ENCODE results near the gene DUSP28. TPM values are rescaled to one million over a fixed set of nuclear protein-coding genes. Genes with fewer than 3 reads are reported as not detected.

Gene DUSP28
- total and polyA plus RNA-seq, 2 of the 13 experiments (the other 11 are each of a cell fraction or from before 2014, with no cell fraction given) = 5.2 to 8.6 TPM

GRCh38 chr2:240524963-240525718, 35.0 kb upstream of the DUSP28 start:
- H3K79me2 ChIP-seq (ENCODE audit: insufficient read depth, low read length) = no peaks in the 10 kb centered on the region
- H3K36me3 ChIP-seq (replicated peaks in 1 of 2; ENCODE audit: control insufficient read depth in 1 of 2, insufficient read depth in 2 of 2, low read length in 2 of 2) = peaks cover 26 to 57% of the 10 kb centered on the region in 2 experiments
- H3K4me1 ChIP-seq (ENCODE audit: insufficient read depth, low read length) = no peaks in the 10 kb centered on the region
- in situ Hi-C loops (cut with HindIII; ENCODE audit: extremely low pct_ligation_motif_present, low pct_unique_long_range_greater_than_20kb) (loop anchor here (10.0 kb wide), 1 partner anchor 180 kb away; no protein-coding TSS in a partner anchor), intact Hi-C loops (cut with micrococcal nuclease; ENCODE audit: unreplicated experiment) (no loop called here)
- H3K27ac ChIP-seq (ENCODE audit: extremely low read length, insufficient read depth, low read length) = no peak overlapping the region
- WGBS (ENCODE audit: low lambda C conversion rate) = 94% methylated on average over 7 of the region's 8 CpGs
- H3K27me3 ChIP-seq (ENCODE audit: control insufficient read depth in 1 of 2, insufficient read depth in 2 of 2, low read length in 2 of 2) = no peaks in the 10 kb centered on the region
- TF ChIP-seq ZNF350 (CRISPR knock-in tag; IDR thresholded peaks at IDR 0.05; ENCODE audit: borderline replicate concordance, low read depth) (0 out of 2 replicates have a peak, but pooled peaks have one; percentile 20), ZNF124 (CRISPR knock-in tag; IDR thresholded peaks at IDR 0.05) (peak; percentile 100), FOXJ3 (CRISPR knock-in tag; IDR thresholded peaks at IDR 0.05; ENCODE audit: borderline replicate concordance) (no peak), SALL2 (CRISPR knock-in tag; IDR thresholded peaks at IDR 0.05) (no peak)
- no peak overlapping the region for H3K4me2 ChIP-seq (ENCODE audit: low read depth, low read length)
- no peak overlapping the region for H3K4me3 ChIP-seq (replicated peaks in 1 of 3; ENCODE audit: insufficient read depth in 1 of 3, low read depth in 2 of 3, low read length in 3 of 3)
- H2AFZ ChIP-seq (ENCODE audit: low read length) = no peak overlapping the region
- no peaks in the 10 kb centered on the region for H4K20me1 ChIP-seq (ENCODE audit: insufficient read depth, low read length)
- H3K9ac ChIP-seq (ENCODE audit: insufficient read depth, low read depth, low read length) = no peak overlapping the region
- POLR2A ChIA-PET = no interaction called here
- ATAC-seq (no peak), DNase-seq (ENCODE audit: low spot score) (no peak), FAIRE-seq (no peak)
- H3K9me3 ChIP-seq (ENCODE audit: low read length) = peaks cover 18% of the 10 kb centered on the region
- CTCF ChIA-PET (ENCODE audit: low intra/inter-chr PET ratio, low total read pairs) = no interaction called here
- BruUV-seq (replicated peaks) = no TSS peak

- intact Hi-C loops (cut with micrococcal nuclease; ENCODE audit: unreplicated experiment) (no loop called here), in situ Hi-C loops (cut with HindIII; ENCODE audit: extremely low pct_ligation_motif_present, low pct_unique_long_range_greater_than_20kb) (loop anchor here (10.0 kb wide), 1 partner anchor 179 kb away; no protein-coding TSS in a partner anchor)
- BruUV-seq (replicated peaks) = no TSS peak
- no peak overlapping the region for H2AFZ ChIP-seq (ENCODE audit: low read length)
- no peaks in the 10 kb centered on the region for H4K20me1 ChIP-seq (ENCODE audit: insufficient read depth, low read length)
- H3K9me3 ChIP-seq (ENCODE audit: low read length) = peaks cover 18% of the 10 kb centered on the region
- peaks cover 28 to 57% of the 10 kb centered on the region in 2 experiments for H3K36me3 ChIP-seq (replicated peaks in 1 of 2; ENCODE audit: control insufficient read depth in 1 of 2, insufficient read depth in 2 of 2, low read length in 2 of 2)
- no peaks in the 10 kb centered on the region for H3K4me1 ChIP-seq (ENCODE audit: insufficient read depth, low read length)
- TF ChIP-seq DR1 (CRISPR knock-in tag; IDR thresholded peaks at IDR 0.05) = no peak
- TF ChIP-seq HDAC6 (IDR thresholded peaks at IDR 0.05; ENCODE audit: low read depth, low read length) = no peak
- TF ChIP-seq KLF15 (CRISPR knock-in tag; IDR thresholded peaks at IDR 0.05; ENCODE audit: borderline replicate concordance) = no peak
- 0 out of 2 replicates have a peak, but pooled peaks have one; percentile 38 for TF ChIP-seq BATF2 (CRISPR knock-in tag; IDR thresholded peaks at IDR 0.05)
- TF ChIP-seq AGO2 (optimal IDR thresholded peaks at IDR 0.05; ENCODE audit: low read depth, low read length) = peak; percentile 34
- no peak for TF ChIP-seq NFRKB (IDR thresholded peaks at IDR 0.05)
- no peak for TF ChIP-seq NCOR1 (IDR thresholded peaks at IDR 0.05; ENCODE audit: borderline replicate concordance, low read length)
- TF ChIP-seq ZNF354B (CRISPR knock-in tag; IDR thresholded peaks at IDR 0.05) = no peak
- TF ChIP-seq ZFP91 (CRISPR knock-in tag; IDR thresholded peaks at IDR 0.05; ENCODE audit: borderline replicate concordance) = 0 out of 2 replicates have a peak, but pooled peaks have one; percentile 7
- no peak for DNase-seq (ENCODE audit: low spot score)
- H3K9ac ChIP-seq (ENCODE audit: insufficient read depth, low read depth, low read length) = no peak overlapping the region
- H3K79me2 ChIP-seq (ENCODE audit: insufficient read depth, low read length) = no peaks in the 10 kb centered on the region
- FAIRE-seq = no peak
- no peak overlapping the region for H3K4me3 ChIP-seq (replicated peaks in 1 of 3; ENCODE audit: insufficient read depth in 1 of 3, low read depth in 2 of 3, low read length in 3 of 3)
- ATAC-seq = no peak
- ChIA-PET POLR2A (no interaction called here), CTCF (ENCODE audit: low intra/inter-chr PET ratio, low total read pairs) (no interaction called here)
- H3K27me3 ChIP-seq (ENCODE audit: control insufficient read depth in 1 of 2, insufficient read depth in 2 of 2, low read length in 2 of 2) = no peaks in the 10 kb centered on the region
- no peak overlapping the region for H3K27ac ChIP-seq (ENCODE audit: extremely low read length, insufficient read depth, low read length)
- H3K4me2 ChIP-seq (ENCODE audit: low read depth, low read length) = no peak overlapping the region
- WGBS (ENCODE audit: low lambda C conversion rate) = 95% methylated on average over 3 of the region's 6 CpGs
Measured at GRCh38 chr2:240525802-240526201, 34.4 kb upstream of the DUSP28 start.
